Measurements from ENCODE around the gene PRRC2C. TPM values are rescaled to one million over a fixed set of nuclear protein-coding genes. Genes with fewer than 3 reads are reported as not detected.

The PRRC2C gene
- total and polyA plus RNA-seq, 2 of the 13 experiments (the other 11 are each of a cell fraction or from before 2014, with no cell fraction given): 46.2 to 57.0 TPM

GRCh38 chr1:171585715-171586114, 100.4 kb downstream of the PRRC2C start:
- Histone ChIP-seq H3K27me3 (ENCODE audit: control insufficient read depth in 1 of 2, insufficient read depth in 2 of 2, low read length in 2 of 2) (no peaks in the 10 kb centered on the region; a peak in 1 of 5 replicates), H3K4me1 (ENCODE audit: insufficient read depth, low read length) (no peaks in the 10 kb centered on the region), H2AFZ (ENCODE audit: low read length) (no peak overlapping the region), H3K4me2 (ENCODE audit: low read depth, low read length) (no peak overlapping the region), H3K36me3 (replicated peaks in 1 of 2; ENCODE audit: control insufficient read depth in 1 of 2, insufficient read depth in 2 of 2, low read length in 2 of 2) (peaks cover 21 to 77% of the 10 kb centered on the region in 2 experiments), H4K20me1 (ENCODE audit: insufficient read depth, low read length) (no peaks in the 10 kb centered on the region), H3K27ac (ENCODE audit: extremely low read length, insufficient read depth, low read length) (no peak overlapping the region), H3K9me3 (ENCODE audit: low read length) (no peaks in the 10 kb centered on the region), H3K9ac (ENCODE audit: insufficient read depth, low read depth, low read length) (no peak overlapping the region), H3K4me3 (replicated peaks in 1 of 3; ENCODE audit: insufficient read depth in 1 of 3, low read depth in 2 of 3, low read length in 3 of 3) (no peak overlapping the region), H3K79me2 (ENCODE audit: insufficient read depth, low read length) (no peaks in the 10 kb centered on the region)
- ATAC-seq: no peak
- intact Hi-C loops (cut with micrococcal nuclease; ENCODE audit: unreplicated experiment) (no loop called here), in situ Hi-C loops (cut with HindIII; ENCODE audit: extremely low pct_ligation_motif_present, low pct_unique_long_range_greater_than_20kb) (no loop called here)
- POLR2A ChIA-PET: no interaction called here
- WGBS (ENCODE audit: low lambda C conversion rate): 98% methylated on average over 9 of the region's 9 CpGs
- BruUV-seq (replicated peaks): no TSS peak
- DNase-seq (ENCODE audit: low spot score): no peak
- no peak for FAIRE-seq
- TF ChIP-seq ZNF230 (CRISPR knock-in tag; IDR thresholded peaks at IDR 0.05) (no peak), YY1 (IDR thresholded peaks at IDR 0.05; ENCODE audit: insufficient read depth, insufficient replicate concordance, low read depth, low read length) (no peak), HNRNPH1 (optimal IDR thresholded peaks at IDR 0.05; ENCODE audit: low read depth, low read length) (no peak), MEIS1 (CRISPR knock-in tag; IDR thresholded peaks at IDR 0.05; ENCODE audit: borderline replicate concordance) (no peak), ZNF841 (CRISPR knock-in tag; IDR thresholded peaks at IDR 0.05; ENCODE audit: borderline replicate concordance) (no peak), ZNF607 (CRISPR knock-in tag; IDR thresholded peaks at IDR 0.05; ENCODE audit: borderline replicate concordance) (no peak), ZNF329 (CRISPR knock-in tag; IDR thresholded peaks at IDR 0.05; ENCODE audit: low read depth) (no peak), AHR (CRISPR knock-in tag; IDR thresholded peaks at IDR 0.05) (no peak)
- CTCF ChIA-PET (ENCODE audit: low intra/inter-chr PET ratio, low total read pairs): no interaction called here

- Histone ChIP-seq H3K79me2 (ENCODE audit: insufficient read depth, low read length) (no peaks in the 10 kb centered on the region), H3K9me3 (ENCODE audit: low read length) (no peaks in the 10 kb centered on the region), H3K27me3 (ENCODE audit: control insufficient read depth in 1 of 2, insufficient read depth in 2 of 2, low read length in 2 of 2) (no peaks in the 10 kb centered on the region; a peak in 1 of 5 replicates), H2AFZ (ENCODE audit: low read length) (no peak overlapping the region), H3K9ac (ENCODE audit: insufficient read depth, low read depth, low read length) (no peak overlapping the region), H3K4me3 (replicated peaks in 1 of 3; ENCODE audit: insufficient read depth in 1 of 3, low read depth in 2 of 3, low read length in 3 of 3) (no peak overlapping the region), H3K36me3 (replicated peaks in 1 of 2; ENCODE audit: control insufficient read depth in 1 of 2, insufficient read depth in 2 of 2, low read length in 2 of 2) (peaks cover 18 to 78% of the 10 kb centered on the region in 2 experiments), H4K20me1 (ENCODE audit: insufficient read depth, low read length) (no peaks in the 10 kb centered on the region), H3K4me2 (ENCODE audit: low read depth, low read length) (no peak overlapping the region), H3K4me1 (ENCODE audit: insufficient read depth, low read length) (no peaks in the 10 kb centered on the region), H3K27ac (ENCODE audit: extremely low read length, insufficient read depth, low read length) (no peak overlapping the region)
- no TSS peak for BruUV-seq (replicated peaks)
- intact Hi-C loops (cut with micrococcal nuclease; ENCODE audit: unreplicated experiment) (no loop called here), in situ Hi-C loops (cut with HindIII; ENCODE audit: extremely low pct_ligation_motif_present, low pct_unique_long_range_greater_than_20kb) (no loop called here)
- ChIA-PET POLR2A (no interaction called here), CTCF (ENCODE audit: low intra/inter-chr PET ratio, low total read pairs) (no interaction called here)
- FAIRE-seq: no peak
- ATAC-seq: no peak
- 91% methylated on average over 2 of the region's 2 CpGs for WGBS (ENCODE audit: low lambda C conversion rate)
- no peak for DNase-seq (ENCODE audit: low spot score)
- TF ChIP-seq THAP7 (CRISPR knock-in tag; IDR thresholded peaks at IDR 0.05) (no peak), ZNF691 (CRISPR knock-in tag; IDR thresholded peaks at IDR 0.05; ENCODE audit: borderline replicate concordance, low read depth) (no peak), TCF12 (IDR thresholded peaks at IDR 0.05) (no peak), TCF12 (CRISPR knock-in tag; IDR thresholded peaks at IDR 0.05) (no peak), KLF11 (CRISPR knock-in tag; IDR thresholded peaks at IDR 0.05) (no peak), PHF5A (CRISPR knock-in tag; IDR thresholded peaks at IDR 0.05; ENCODE audit: low read depth, unreplicated experiment) (no peak), TFE3 (CRISPR knock-in tag; IDR thresholded peaks at IDR 0.05) (no peak), ZBTB7B (CRISPR knock-in tag; IDR thresholded peaks at IDR 0.05) (no peak), EED (CRISPR knock-in tag; IDR thresholded peaks at IDR 0.05) (no peak), STAT5B (CRISPR knock-in tag; IDR thresholded peaks at IDR 0.05) (no peak), ZNF543 (CRISPR knock-in tag; IDR thresholded peaks at IDR 0.05) (no peak)
These were observed 102.9 kb downstream of the PRRC2C start for GRCh38 chr1:171588230-171588629.

Data from HepG2 (cell line).